Muscle layer of duodenum (tissue), 2 donors: Measurements from ENCODE around the gene SLK.

Experiments
- H3K27ac ChIP-seq: one replicate; pipeline ENCODE4 v1.7.0; 2013; ENCODE audit warnings: mild to moderate bottlenecking, low read length
- H3K27me3 ChIP-seq: one replicate; pipeline ENCODE4 v1.7.0; 2013; ENCODE audit warnings: low read depth, mild to moderate bottlenecking, control low read depth, low read length
- H3K36me3 ChIP-seq, 2 donors: one replicate each; pipeline ENCODE4 v1.7.0; 2013; ENCODE audit warnings: low read length in 2 of 2, control low read depth in 1 of 2, mild to moderate bottlenecking in 1 of 2; ENCODE audit not compliant: insufficient read depth in 2 of 2, control insufficient read depth in 1 of 2
- H3K4me1 ChIP-seq, 2 donors: one replicate each; pipeline ENCODE4 v1.7.0; 2013; ENCODE audit warnings: low read length in 2 of 2, mild to moderate bottlenecking in 2 of 2, control low read depth in 1 of 2, moderate library complexity in 1 of 2; ENCODE audit not compliant: insufficient read depth in 2 of 2, control insufficient read depth in 1 of 2
- H3K4me3 ChIP-seq, 2 donors: one replicate each; pipeline ENCODE4 v1.7.0; 2013; ENCODE audit warnings: low read length in 2 of 2, low read depth in 1 of 2, mild to moderate bottlenecking in 1 of 2
- H3K9me3 ChIP-seq, 2 donors: one replicate each; pipeline ENCODE4 v1.7.0; 2013; ENCODE audit warnings: low read length in 2 of 2, control low read depth in 1 of 2, mild to moderate bottlenecking in 1 of 2; ENCODE audit not compliant: control insufficient read depth in 1 of 2
- donor health status: healthy.

SLK gene

DNA sequence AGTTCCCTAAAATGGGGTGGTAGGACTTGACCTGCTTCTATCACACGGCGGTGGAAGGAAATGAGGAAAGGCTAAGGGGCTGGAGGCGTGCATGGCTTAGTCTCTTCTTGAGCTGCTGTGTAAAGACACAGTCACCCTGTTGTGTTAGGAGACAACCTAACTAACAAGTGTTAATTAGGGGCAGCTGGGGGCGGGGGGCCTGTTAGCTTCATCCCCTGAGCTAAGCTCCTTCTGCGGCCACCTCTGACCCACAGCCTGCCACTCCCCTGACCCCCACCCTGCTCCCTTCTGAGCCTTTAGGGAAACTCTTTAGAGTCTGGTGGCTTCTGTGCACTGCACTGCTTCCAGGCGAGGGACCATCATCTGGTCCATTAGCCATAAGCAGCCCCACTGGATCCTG is 90.8 kb downstream of the SLK start:
- Histone ChIP-seq H3K27me3 (no peaks in the 10 kb centered on the region), H3K27ac (no peak overlapping the region), H3K36me3 (no peaks in the 10 kb centered on the region)

GRCh38 chr10:104059364-104059763 is 92.4 kb downstream of the SLK start:
- H3K27ac ChIP-seq, result no peak overlapping the region
- H3K9me3 ChIP-seq, result no peaks in the 10 kb centered on the region
- no peaks in the 10 kb centered on the region for H3K27me3 ChIP-seq
- no peaks in the 10 kb centered on the region for H3K4me1 ChIP-seq
- H3K4me3 ChIP-seq, result no peak overlapping the region
- no peaks in the 10 kb centered on the region for H3K36me3 ChIP-seq

More for the DNA sequence above, 90.8 kb downstream of the SLK start:
- no peaks in the 10 kb centered on the region for H3K4me1 ChIP-seq
- no peaks in the 10 kb centered on the region for H3K9me3 ChIP-seq
- no peak overlapping the region for H3K4me3 ChIP-seq

GRCh38 chr10:104061196-104061595 is 94.3 kb downstream of the SLK start:
- no peak overlapping the region for H3K4me3 ChIP-seq
- H3K4me1 ChIP-seq, result no peaks in the 10 kb centered on the region
- H3K27me3 ChIP-seq, result no peaks in the 10 kb centered on the region
- no peak overlapping the region for H3K27ac ChIP-seq
- H3K36me3 ChIP-seq, result no peaks in the 10 kb centered on the region
- H3K9me3 ChIP-seq, result no peaks in the 10 kb centered on the region

- Histone ChIP-seq H3K27ac (no peak overlapping the region), H3K27me3 (no peaks in the 10 kb centered on the region), H3K36me3 (no peaks in the 10 kb centered on the region), H3K4me3 (no peak overlapping the region), H3K9me3 (no peaks in the 10 kb centered on the region), H3K4me1 (no peaks in the 10 kb centered on the region)
Measured at GRCh38 chr10:104065748-104066147, 98.8 kb downstream of the SLK start.

- Histone ChIP-seq H3K4me1 (no peaks in the 10 kb centered on the region), H3K4me3 (no peak overlapping the region), H3K27ac (no peak overlapping the region), H3K36me3 (no peaks in the 10 kb centered on the region), H3K9me3 (no peaks in the 10 kb centered on the region), H3K27me3 (no peaks in the 10 kb centered on the region)
Measured at GRCh38 chr10:104066945-104067344, 100.0 kb downstream of the SLK start.

DNA sequence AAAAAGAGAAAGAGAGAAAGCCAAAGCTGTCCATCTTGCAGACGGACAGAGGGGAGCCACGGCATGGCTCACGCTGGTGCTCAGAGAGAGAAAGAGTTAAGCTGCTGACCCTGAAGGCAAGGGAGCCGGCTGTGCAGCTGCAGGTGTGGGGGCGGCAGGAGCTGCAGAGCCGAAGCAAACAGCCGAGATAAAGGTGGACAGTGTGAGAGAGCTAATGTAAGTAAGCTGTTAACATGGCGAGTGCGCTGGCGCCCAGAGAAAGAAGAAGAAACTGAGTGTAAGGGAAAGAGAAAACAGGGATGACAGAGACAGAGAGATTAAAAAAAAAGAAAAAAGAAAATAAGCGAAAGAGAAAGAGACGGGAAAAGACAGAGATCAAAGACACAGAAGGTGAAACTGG is 100.6 kb downstream of the SLK start:
- no peaks in the 10 kb centered on the region for H3K9me3 ChIP-seq
- H3K27ac ChIP-seq, result no peak overlapping the region
- H3K4me3 ChIP-seq, result no peak overlapping the region
- no peaks in the 10 kb centered on the region for H3K36me3 ChIP-seq
- H3K27me3 ChIP-seq, result no peaks in the 10 kb centered on the region
- H3K4me1 ChIP-seq, result no peaks in the 10 kb centered on the region

DNA sequence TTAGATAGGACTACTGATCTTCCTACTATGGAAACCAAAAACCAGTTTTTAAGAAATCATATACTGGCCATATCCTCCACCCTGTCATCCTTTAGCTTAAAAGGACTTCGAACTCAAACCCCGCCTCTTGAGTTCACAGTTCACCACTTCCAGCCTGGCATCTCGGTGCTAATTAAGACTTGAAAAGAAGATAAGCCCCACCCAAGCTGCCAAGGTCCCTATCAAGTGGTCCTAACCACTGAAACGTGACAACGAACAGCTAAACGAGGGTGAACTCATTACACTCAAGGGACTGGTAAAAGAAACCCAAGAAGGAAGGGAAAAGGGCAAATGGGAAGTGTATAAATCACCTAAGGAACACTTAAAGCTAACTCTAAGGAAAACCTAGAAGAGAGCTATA is 102.7 kb downstream of the SLK start:
- no peaks in the 10 kb centered on the region for H3K9me3 ChIP-seq
- H3K27me3 ChIP-seq, result no peaks in the 10 kb centered on the region
- no peaks in the 10 kb centered on the region for H3K36me3 ChIP-seq
- H3K4me3 ChIP-seq, result no peak overlapping the region
- H3K27ac ChIP-seq, result no peak overlapping the region
- H3K4me1 ChIP-seq, result no peaks in the 10 kb centered on the region

- no peaks in the 10 kb centered on the region for H3K4me1 ChIP-seq
- H3K9me3 ChIP-seq, result no peaks in the 10 kb centered on the region
- H3K27me3 ChIP-seq, result no peaks in the 10 kb centered on the region
- no peak overlapping the region for H3K4me3 ChIP-seq
- no peak overlapping the region for H3K27ac ChIP-seq
- H3K36me3 ChIP-seq, result no peaks in the 10 kb centered on the region
Measured at GRCh38 chr10:104072786-104073185, 105.8 kb downstream of the SLK start.

DNA sequence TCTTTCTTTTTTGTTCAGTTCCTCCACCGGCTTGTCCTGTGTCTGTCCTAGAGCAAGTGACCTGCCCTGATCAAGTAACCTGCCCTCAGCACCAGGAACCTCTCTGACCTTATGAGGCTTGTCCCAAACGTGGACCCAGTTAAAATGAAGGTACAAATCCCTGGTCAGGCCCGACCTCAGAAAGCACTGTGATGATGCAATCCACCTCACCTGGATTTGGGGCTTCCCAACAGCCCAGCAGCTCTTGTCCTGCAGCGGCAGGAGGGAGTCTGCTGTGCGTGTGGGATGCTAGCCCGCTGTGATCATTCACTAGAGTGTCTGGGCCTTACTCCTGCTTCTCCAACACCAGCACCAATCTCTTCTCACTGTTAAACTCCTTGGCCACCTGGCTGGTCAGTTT is 107.6 kb downstream of the SLK start:
- Histone ChIP-seq H3K4me1 (no peaks in the 10 kb centered on the region), H3K4me3 (no peak overlapping the region), H3K9me3 (no peaks in the 10 kb centered on the region), H3K27me3 (no peaks in the 10 kb centered on the region), H3K27ac (no peak overlapping the region), H3K36me3 (no peaks in the 10 kb centered on the region)

DNA sequence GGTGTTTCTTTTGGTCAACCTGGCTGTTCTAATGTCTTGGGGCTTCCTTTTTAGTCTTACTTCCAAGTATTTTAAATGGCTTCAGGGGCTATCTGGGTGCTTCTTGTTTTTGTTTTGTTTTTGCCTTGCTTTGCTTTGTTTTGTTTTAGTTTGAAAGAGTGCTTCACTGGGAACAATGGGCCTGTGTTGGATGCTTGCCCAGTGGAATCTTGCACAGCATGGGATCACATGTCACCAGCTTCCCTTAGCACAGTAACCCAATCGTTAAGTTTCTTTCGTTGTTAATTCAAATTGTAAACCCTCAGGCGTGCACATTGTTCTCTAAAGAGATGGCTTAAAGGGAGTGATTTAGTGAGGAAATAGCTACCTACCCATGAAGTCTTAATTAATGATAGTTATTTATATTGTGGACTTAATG is 109.8 kb downstream of the SLK start:
- Histone ChIP-seq H3K9me3 (no peaks in the 10 kb centered on the region), H3K27ac (no peak overlapping the region), H3K36me3 (no peaks in the 10 kb centered on the region), H3K4me1 (no peaks in the 10 kb centered on the region), H3K27me3 (no peaks in the 10 kb centered on the region), H3K4me3 (no peak overlapping the region)

GRCh38 chr10:104077247-104077646 is 110.3 kb downstream of the SLK start:
- Histone ChIP-seq H3K27me3 (no peaks in the 10 kb centered on the region), H3K27ac (no peak overlapping the region), H3K4me3 (no peak overlapping the region), H3K36me3 (no peaks in the 10 kb centered on the region), H3K9me3 (no peaks in the 10 kb centered on the region), H3K4me1 (no peaks in the 10 kb centered on the region)

DNA sequence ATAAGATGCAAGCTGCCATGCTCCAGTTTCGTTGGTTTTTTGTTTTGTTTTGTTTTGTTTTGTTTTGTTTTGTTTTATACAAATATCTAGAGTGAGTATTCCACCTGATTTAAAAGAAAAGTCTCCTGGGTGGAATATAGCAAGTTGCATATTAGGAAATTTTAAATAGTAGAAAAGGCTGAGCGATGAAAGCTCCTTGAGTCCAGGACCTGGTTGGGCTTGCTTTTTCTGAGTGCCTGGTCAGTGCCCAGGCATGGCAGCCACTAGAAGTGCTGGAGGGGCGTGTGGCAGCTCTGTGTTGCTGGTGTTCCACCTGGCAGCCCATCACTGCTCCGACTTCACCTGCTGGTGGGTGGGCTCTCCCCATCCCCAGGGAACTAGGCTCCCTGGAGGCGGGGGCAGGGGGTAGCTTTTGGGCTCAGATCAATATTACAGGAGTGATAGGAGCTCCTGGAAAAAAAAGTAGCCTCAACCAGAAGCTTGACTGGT is 110.8 kb downstream of the SLK start:
- no peaks in the 10 kb centered on the region for H3K4me1 ChIP-seq
- H3K36me3 ChIP-seq, result no peaks in the 10 kb centered on the region
- no peaks in the 10 kb centered on the region for H3K27me3 ChIP-seq
- no peak overlapping the region for H3K4me3 ChIP-seq
- H3K9me3 ChIP-seq, result no peaks in the 10 kb centered on the region
- no peak overlapping the region for H3K27ac ChIP-seq
